Endothelial cell of coronary artery (primary cell): ENCODE results near the gene ZCRB1. TPM values are rescaled to one million over a fixed set of nuclear protein-coding genes. Genes with fewer than 3 reads are reported as not detected.

Experiments
- total RNA-seq: library from RNA; depleted of rRNA; stranded (reverse); fragments of >200 nt; gene quantifications from 2 replicates; pipeline ENCODE4 v1.2.3, GENCODE V29; 2014

The ZCRB1 gene, protein sequence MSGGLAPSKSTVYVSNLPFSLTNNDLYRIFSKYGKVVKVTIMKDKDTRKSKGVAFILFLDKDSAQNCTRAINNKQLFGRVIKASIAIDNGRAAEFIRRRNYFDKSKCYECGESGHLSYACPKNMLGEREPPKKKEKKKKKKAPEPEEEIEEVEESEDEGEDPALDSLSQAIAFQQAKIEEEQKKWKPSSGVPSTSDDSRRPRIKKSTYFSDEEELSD
- total RNA-seq = 17.2 and 22.5 TPM in 2 replicates

DNA sequence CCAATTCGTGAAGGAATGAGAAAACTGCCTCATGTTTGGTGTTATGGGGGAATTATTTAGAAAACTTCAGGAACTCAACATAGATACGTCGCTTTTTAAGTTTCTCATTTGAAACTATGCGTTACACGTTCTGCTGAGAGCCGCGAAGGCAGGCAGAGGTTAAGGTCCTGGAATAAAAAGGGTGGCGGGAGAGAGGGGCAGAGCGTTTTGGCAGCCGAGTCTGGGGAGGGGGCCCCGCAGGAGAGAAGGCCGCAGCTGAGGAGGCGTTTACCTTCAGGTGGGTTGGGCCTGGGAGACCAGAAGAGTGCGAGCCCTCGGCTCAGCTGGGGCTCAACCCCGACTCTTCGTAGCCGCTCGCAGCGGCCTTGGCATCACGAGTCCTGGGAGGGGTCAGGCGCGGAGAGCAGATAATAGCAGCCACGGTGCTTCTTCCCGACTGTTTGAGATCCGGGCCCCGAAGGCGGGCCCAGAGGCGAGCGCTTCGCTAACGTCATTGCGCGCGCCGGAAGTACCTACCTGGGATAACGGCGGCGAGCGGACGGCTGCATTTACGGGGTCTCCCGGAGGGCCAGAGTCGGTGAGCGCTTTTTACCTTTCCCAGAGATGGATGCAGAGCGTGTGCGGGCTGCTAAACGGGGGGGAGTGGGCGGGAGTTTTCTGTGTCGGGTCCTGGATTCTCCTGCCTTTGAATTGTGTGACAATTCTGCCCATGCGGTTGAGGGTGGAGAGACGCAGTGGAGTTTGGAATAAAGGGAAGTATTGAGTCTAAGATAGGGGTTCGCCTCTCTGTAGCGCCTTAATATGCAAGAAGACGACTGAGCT is at the start of gene ZCRB1, which contains the start of gene PPHLN1:
Gene ZCRB1, minus strand, starts transcription at position 442 of the 822 bp plus-strand sequence. CDS start 1,992 bp downstream, outside the sequence.
Gene PPHLN1, plus strand, starts transcription at position 515 of the 822 bp plus-strand sequence. CDS start 9,736 bp downstream, outside the sequence.

Other genes with a start within 250 kb of the ZCRB1 start
- gene GXYLT1, start 181.2 kb downstream of the ZCRB1 start, total RNA-seq = 15.6 and 16.9 TPM in 2 replicates
- 11.5 and 14.8 TPM in 2 replicates for gene YAF2, start 87.8 kb downstream of the ZCRB1 start, total RNA-seq
- 76.2 and 76.5 TPM in 2 replicates for gene PPHLN1, start 73 bp upstream of the ZCRB1 start, total RNA-seq